Ramos (cell line): Measurements from ENCODE around the gene PITPNM3.

Source experiments
- in situ Hi-C: fragments of 300-500 bp; cut with MboI; formaldehyde crosslinking; loops from one replicate; pipeline ENCODE4 v1.14.3; 2022; ENCODE audit warnings: low sequenced_read_pairs; ENCODE audit not compliant: unreplicated experiment

PITPNM3 gene

DNA sequence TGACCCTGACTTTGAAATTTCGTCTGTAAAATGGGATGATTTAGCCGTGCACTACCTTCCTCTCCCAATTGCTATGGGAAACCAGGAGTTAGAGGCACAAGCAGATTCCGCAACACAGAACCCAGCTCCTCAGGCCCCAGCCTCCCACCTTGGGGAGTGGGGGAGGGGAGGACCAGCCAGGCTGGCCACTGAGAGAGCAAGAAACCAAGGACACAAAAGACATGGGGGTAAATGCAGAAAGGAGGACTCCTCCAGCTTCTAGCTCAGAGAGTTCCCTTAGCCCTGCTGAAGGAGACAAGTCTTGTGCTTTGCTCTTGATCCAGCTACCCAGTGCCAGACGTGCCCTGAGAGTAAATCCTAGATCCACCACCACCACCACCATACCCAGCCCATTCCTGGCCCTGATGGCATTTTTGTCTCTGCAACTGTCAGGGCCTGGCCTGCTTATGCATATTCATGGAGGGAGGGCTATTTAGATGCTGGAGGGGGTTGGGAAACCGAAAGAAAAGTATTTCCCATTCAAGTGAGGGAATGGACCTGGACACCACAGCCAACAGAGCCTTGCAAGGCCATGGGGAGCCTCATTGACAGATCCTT lies 25.9 kb downstream of the PITPNM3 start:
- in situ Hi-C loops: no loop called here

DNA sequence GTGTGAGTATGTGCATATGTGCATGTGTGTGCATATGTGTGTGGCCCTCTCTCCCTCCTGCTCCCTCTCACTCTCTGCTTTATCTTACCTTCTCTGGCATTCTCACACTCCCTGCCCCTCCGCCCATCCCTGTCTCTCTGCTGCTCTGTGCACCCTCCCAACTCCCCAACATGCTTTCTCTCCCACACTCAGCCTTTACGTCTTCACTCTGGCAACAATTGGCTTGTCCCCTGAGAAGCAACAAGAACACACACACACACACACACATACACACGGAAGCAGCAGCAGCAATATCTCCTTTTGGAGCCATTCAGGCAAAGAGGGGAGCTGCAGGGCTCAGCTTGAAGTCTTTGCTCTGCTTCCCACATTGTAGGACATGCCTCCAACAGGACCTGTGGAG lies 27.8 kb downstream of the PITPNM3 start:
- in situ Hi-C loops: no loop called here

DNA sequence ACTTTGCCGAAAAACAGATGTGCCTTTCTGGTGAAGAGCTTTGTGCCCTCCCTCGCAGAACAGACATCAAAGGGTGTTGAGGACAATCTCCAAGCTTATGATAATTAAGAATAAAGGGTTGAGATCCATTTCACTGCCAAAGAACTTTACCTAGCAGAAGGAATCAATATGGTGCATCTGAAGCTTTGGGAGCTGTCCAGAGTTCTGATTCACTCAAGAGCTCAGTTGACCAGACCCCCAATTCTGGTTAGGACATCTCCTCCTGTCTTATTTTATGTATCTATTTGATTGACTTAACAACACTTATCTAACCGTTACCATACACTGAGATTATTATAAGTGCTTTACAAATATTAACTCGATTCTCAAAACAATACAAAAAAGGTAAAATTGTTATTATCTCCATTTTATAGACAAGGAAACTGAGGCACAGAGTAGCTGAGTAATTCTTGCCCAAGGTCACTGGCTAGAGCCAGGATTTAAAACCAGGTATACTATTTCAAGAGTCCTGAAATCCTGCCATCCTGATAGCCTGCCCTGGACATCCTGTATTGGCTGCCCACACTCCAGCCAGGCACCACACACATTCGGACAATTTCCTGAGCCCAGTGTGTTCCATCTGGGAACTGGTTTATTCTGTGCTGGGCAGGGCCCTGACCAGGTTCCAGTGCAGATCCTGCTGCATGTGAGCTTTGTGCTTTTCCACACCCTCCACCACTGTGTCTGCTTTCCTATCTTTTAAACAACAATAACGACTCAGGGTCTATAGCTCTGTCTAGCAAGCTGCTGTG lies 29.8 kb downstream of the PITPNM3 start:
- in situ Hi-C loops: no loop called here

- in situ Hi-C loops: no loop called here
Measured at GRCh38 chr17:6525731-6526130, 30.6 kb downstream of the PITPNM3 start.

DNA sequence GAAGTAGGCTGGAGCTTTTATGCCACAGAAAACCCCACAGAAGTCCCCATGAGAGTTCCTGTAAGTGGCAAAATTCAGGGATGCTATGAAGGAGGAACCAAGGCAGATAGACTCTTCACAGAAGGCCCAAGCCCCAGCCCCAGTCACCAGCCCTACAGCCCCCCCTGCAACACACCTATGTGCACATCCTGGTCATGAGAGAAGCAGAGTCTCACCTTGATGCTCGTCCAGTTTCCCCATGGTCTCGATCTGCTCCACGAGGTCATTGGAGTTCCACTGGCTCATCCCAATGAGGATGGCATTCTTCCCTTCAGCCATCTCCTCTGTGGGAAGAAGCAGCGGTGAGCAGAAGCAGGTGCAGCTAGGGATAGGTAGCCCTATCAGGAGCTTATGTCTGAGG lies 31.2 kb downstream of the PITPNM3 start:
- in situ Hi-C loops: no loop called here

GRCh38 chr17:6524520-6524919 lies 31.8 kb downstream of the PITPNM3 start:
- in situ Hi-C loops: no loop called here

DNA sequence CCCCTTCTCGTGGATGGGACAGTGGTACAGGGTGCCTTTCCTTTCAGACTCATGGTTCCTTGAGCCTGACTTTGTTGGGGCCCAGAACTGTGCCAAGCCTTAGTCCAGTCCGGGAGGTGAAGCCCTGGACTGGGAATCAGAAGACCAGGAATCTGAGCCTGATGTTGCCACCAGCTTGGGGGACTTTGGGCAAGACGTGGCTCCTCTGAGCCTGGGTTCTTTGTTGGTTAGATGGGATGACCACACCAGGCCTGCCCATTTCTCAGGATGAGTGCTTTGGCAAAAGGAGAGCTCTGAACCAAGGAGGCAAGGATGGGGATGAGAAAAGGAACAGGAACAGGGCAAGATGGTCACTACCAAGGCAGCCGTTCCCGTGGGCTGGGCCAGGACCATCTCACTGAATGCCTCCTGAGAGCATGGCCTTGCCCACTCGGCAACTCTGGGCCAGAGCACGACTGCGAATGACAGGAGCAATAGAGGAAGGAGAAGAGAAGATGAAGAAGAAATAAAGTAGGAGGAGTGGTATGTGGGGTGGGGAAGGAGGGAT lies 32.5 kb downstream of the PITPNM3 start:
- in situ Hi-C loops: no loop called here

DNA sequence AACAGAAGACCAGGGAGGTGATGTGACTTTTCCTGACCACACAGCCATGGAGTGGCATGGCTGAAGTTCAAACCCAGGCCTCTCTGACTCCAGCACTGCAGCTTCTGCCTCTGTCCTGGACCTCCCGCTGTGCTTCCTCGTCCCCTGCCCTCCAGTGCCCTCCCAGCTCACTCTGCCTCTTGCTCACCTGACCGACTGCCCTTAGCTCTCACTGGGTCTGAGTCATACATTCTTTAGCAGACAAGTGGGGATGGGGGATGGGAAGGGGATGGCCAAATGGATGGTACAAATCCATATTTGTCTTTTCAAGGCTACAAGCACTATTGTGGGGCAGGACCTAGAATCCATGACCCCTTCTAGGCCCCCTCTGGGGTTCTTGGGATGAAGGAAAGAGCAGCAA lies 33.0 kb downstream of the PITPNM3 start:
- in situ Hi-C loops: no loop called here

- in situ Hi-C loops: no loop called here
Measured at GRCh38 chr17:6521586-6521985, 34.8 kb downstream of the PITPNM3 start.

GRCh38 chr17:6517062-6517461 lies 39.3 kb downstream of the PITPNM3 start:
- in situ Hi-C loops: no loop called here

GRCh38 chr17:6514371-6514770 lies 42.0 kb downstream of the PITPNM3 start:
- in situ Hi-C loops: no loop called here

DNA sequence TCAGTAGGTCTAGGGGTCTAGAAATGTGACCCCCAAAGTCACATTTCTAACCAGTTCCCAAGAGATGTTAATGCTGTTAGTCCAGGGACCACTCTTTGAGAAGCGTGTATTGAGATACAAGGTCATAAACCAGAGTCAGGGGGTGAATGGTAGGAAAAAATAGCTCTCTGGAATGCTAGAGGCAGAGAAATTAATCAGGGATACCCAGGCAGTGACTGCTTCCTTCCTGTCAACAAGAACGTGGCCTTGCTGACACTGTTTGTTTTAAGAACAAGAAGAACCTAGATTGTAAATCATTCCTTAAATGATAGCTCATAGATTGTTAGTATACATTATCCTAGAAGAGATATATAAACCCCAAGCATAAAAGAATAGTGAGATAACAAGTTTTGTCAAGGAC lies 43.8 kb downstream of the PITPNM3 start:
- in situ Hi-C loops: no loop called here

DNA sequence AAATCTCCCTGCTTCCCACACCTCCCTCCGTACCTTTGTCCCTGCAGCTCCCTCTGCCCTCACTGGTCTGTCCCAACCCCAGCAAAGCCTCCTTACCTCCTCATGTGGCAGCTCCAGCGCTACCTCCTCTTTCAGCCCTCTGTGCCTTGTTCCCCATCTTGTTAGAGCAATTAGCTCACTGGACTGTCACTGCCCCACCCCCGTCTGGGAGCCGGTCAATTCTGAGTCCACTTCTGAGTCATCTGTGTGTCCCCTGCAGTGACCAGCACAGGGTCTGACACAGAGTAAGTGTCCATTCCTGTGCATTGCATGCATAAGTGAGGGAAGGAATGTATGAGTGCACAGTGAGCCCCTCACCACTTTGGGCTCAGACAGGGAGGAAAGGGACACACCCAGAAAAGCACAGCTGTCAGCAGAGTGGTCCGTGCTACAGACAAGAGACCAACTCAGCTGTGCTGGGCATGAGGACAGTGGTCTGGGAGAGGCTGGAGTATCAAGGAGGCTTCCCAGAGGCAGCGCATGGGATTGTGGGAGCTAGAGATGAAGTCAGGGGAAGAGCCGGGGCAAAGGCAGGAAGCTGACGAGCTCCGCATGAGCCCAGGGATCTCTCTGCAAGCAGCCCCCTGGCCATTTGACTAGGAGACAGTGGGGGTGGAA lies 45.9 kb downstream of the PITPNM3 start:
- in situ Hi-C loops: no loop called here

GRCh38 chr17:6509921-6510320 lies 46.4 kb downstream of the PITPNM3 start:
- in situ Hi-C loops: no loop called here

DNA sequence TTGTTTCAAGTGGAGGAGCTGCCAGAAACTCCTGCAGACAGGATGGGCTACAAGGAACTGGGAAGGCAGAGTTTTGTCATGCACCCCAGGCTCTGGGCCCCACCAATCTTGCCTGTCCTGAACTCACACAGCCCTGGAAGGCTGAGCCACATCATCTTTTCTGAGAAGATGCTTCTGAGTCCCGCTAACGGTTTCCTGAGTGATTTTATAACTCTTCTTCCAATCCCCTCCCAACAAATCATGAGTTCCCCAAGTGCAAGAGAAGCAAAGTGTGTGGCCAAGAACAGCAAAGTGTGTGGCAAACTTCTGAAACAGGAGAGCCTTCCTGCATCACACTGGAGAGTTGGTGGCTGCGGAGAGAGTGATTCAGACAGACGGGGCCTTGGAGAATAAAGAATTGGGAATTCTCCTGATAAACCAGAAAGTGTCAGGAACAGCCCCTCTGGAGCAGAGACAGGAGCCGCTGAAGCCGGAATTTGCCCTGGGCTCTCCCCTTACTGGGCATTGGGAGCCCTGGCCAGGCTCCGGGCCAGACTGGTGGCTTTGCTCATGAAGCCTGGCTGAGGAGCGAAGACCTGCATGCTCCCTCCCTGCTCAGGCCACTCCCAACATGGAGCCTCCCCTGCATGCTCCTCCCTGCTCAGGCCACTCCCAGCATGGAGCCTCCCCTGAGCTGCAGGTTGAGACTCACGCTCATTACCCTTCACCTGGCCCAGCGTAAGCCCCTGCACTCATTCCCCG lies 47.2 kb downstream of the PITPNM3 start:
- in situ Hi-C loops: no loop called here

DNA sequence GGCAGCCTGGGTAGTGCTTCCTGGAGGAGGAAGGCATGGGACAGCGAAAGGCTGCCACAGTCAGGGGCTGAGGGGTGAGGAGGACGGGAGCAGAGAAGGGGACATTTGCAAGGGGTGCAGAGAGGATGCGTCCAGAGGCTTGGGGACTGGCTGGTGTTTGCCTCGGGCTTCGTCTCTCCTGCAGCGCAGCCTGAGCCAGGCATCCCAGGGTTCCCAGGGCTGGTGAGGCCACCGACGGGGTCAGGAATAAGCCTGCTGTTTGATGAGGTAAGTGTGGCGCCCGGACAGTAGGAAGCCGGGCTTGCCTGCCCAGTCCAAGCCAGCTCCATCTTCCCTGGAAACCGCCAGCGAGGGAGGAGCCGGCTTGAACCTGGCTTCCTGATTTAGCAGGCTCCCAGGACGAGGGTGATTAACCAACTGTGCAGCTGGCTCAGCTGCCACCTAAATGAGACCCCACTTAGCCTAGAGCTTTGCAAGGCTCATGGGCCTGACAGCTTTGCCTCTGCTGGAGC lies 47.8 kb downstream of the PITPNM3 start:
- in situ Hi-C loops: no loop called here

- in situ Hi-C loops: no loop called here
Measured at GRCh38 chr17:6508016-6508415, 48.3 kb downstream of the PITPNM3 start.

DNA sequence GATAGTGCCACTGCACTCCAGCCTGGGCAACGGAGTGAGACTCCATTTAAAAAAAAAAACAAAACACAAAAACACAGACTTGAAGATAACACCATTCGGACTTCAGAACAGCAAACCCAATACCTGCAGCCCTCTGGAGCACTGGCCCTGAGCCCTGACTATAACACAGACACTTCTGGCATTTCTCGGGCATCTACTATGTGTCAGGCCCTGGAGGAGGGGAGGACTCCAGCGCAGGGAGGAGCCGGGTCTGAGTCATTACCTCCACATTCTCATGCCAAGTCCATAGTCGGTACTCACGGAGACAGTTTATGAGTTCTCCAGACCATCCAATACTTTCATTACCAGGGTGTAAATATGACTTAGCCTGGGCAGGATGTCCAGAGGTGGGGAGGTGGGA lies 48.8 kb downstream of the PITPNM3 start:
- in situ Hi-C loops: no loop called here

DNA sequence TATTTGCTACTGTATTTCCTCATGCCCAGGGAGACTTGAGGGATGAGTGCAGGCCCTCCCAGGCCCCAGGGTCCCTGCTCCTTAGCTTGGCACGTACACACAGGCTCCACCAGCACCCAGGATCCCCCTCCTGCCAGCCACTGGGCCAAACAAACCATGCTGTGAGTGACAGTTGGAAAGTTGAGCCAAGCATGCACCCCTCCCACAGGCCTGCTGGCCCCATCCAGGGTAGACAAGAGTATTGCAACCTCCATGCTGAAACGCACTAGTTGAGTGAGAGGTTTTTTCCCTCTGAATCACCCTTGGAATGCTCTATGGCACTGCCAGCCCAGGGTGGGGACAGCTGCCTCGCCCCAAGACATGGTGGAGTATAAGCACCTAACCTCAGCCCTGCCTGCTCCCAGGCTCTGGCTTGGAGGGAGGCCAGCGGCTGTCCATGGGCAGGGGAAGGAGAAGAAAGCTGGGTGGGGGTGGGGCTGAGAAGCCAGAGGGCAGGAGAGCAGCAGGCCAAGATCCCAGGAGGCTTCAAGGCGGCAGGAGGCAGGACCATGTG lies 49.6 kb downstream of the PITPNM3 start:
- in situ Hi-C loops: no loop called here
